GM12872 (cell line): Measurements from ENCODE around the gene CSNK1D.

Experiments used
- CTCF ChIP-seq: IDR thresholded peaks from 3 replicates; pipeline ENCODE4 v1.5.1; 2011; ENCODE audit warnings: low read depth, mild to moderate bottlenecking, low read length, moderate library complexity; ENCODE audit not compliant: insufficient read depth

The CSNK1D gene

GRCh38 chr17:82242698-82242976 lies 30.9 kb downstream of the CSNK1D start:
- no peak for TF ChIP-seq CTCF

- no peak for TF ChIP-seq CTCF
These were observed 31.4 kb downstream of the CSNK1D start for GRCh38 chr17:82241926-82242697.

- TF ChIP-seq CTCF = no peak
These were observed 32.1 kb downstream of the CSNK1D start for GRCh38 chr17:82241183-82241925.

GRCh38 chr17:82240506-82241182 lies 32.9 kb downstream of the CSNK1D start:
- no peak for TF ChIP-seq CTCF

- TF ChIP-seq CTCF = no peak
These were observed 33.5 kb downstream of the CSNK1D start for GRCh38 chr17:82239926-82240505.

- no peak for TF ChIP-seq CTCF
These were observed 34.0 kb downstream of the CSNK1D start for GRCh38 chr17:82239401-82239925.
